Measurements from ENCODE around the gene C9orf78.
"Not testable (repeated sequence)": the region's sequence is repeated elsewhere in the genome, so short reads cannot be mapped to it uniquely, and the experiment has no call there.

Gene C9orf78

GRCh38 chr9:129809346-129809745 is 25.7 kb downstream of the C9orf78 start:
- no peak for DNase-seq

GRCh38 chr9:129806061-129806460 is 29.0 kb downstream of the C9orf78 start:
- no peak for DNase-seq

DNA sequence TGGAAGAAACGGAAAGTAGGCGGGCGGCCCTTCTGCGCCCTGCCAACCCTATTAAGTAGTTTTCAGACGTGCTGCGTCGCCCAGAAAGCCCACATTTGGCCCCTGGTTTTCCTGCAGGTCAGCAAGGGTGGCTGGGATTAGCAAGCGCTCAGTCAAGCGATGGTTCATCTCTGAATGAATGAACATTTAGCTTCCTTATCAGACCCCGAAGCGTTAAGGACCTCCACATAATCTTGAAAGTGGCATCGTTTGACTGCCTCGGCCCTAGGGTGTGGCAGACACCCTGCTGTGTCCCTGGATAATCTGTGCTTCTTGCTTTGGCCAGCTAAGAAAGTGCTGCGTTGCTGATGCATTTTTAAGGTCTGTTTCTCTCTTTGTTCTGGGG is 31.4 kb downstream of the C9orf78 start:
- no peak for DNase-seq

DNA sequence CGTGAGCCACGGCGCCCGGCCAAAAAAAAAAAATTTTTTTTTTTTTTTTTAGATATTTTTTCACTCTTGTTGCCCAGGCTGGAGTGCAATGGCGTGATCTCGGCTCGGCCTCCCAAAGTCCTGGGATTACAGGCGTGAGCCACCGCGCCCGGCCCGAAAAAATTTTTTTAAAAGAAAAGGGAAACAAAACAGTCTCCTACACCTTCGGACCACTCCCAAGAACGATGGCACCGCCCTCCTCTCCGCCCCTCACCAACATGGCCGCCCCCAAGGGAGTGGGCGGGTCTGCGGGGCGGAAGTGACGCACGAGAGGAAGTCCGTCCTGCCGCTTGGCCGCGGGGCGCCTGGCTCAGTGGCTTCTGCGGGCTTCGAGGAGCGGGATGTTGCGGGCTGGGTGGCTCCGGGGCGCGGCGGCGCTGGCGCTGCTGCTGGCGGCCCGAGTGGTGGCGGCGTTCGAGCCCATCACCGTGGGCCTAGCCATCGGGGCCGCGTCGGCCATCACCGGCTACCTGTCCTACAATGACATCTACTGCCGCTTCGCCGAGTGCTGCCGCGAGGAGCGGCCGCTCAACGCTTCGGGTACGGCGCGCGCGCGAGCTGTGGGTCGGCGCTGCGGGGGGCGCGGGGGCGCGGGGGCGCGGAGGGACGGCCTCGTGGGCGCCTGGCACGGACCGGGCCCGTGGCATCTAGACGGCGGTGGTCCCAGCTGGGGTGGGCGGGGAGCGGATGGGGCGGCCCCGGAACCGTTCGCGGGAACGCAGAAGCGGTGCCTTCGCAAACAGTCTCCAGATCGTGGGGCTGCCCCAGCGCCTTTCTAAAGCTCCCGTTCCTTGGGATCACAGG is 32.0 kb downstream of the C9orf78 start, which contains the start of gene TOR1B:
Gene TOR1B, plus strand, starts transcription at position 352 of the 843 bp plus-strand sequence. Its CDS starts 29 bp downstream, at position 381.
- DNase-seq = peak; percentile 94

DNA sequence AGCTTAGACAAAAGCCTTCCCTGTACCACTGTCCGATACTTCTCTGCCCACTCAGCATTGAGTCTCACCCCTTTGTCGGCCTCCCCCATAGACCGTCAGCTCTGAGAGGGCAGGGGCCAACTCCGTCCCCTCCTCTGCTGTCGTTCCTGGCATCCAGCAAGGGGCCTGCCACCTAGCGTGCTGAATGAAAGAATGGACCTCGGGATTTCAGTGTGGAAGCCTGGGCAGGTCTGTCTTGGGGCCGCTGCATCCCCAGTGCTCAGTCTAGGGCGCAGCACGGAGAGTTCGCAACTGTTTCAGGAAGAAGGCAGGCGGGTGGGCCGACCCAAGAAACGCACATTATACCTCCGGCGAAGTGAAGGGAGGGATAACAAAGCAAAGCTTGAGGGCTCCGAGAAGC is 33.6 kb downstream of the C9orf78 start:
- no peak for DNase-seq

GRCh38 chr9:129798973-129799372 is 36.1 kb downstream of the C9orf78 start:
- DNase-seq = no peak

DNA sequence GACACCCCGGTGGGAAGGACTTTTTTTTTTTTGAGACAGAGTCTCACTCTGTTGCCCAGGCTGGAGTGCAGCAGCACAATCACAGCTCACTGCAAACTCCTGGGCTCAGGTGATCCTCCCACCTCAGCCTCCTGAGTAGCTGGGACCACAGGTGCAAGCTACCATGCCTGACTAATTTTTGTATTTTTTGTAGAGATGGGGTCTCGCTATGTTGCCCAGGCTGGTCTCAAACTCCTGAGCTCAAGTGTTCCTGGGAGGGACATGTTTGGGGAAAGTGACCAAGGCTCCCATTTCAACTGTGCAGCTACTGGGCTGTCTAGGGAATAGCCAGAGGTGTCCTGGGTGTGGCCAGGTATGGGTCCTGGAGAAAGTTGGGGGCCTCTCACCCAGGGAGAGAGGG is 39.0 kb downstream of the C9orf78 start:
- DNase-seq = not testable (repeated sequence)

- DNase-seq = no peak
These were observed 40.5 kb downstream of the C9orf78 start for GRCh38 chr9:129794549-129794948.

DNA sequence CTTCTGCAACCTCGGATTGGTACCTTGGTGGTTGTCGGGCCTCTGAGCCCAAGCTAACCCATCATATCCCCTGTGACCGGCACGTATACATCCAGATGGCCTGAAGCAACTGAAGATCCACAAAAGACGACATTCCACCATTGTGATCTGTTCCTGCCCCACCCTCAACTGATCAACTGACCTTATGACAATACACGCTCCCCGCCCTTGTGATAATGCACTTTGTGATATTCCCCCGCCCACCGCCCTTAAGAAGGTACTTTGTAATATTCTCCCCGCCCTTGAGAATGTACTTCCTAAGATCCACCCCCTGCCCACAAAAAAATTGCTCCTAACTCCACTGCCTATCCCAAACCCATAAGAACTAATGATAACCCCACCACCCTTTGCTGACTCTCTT is 48.6 kb downstream of the C9orf78 start:
- no peak for DNase-seq

GRCh38 chr9:129785866-129786265 is 49.2 kb downstream of the C9orf78 start:
- DNase-seq = no peak

DNA sequence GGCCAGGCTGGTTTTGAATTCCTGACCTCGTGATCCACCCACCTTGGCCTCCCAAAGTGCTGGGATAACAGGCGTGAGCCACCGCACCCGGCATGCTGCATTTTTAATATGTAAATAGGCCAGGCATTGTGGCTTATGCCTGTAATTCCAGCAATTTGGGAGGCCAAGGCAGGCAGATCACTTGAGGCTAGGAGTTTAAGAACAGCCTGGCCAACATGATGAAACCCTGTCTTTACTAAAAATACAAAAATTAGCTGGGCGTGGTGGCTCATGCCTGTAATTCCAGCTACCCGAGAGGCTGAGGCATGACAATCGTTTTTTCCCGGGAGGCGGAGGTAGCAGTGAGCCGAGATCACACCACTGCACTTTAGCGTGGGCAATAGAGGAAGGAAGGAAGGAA is 50.1 kb downstream of the C9orf78 start:
- not testable (repeated sequence) for DNase-seq

DNA sequence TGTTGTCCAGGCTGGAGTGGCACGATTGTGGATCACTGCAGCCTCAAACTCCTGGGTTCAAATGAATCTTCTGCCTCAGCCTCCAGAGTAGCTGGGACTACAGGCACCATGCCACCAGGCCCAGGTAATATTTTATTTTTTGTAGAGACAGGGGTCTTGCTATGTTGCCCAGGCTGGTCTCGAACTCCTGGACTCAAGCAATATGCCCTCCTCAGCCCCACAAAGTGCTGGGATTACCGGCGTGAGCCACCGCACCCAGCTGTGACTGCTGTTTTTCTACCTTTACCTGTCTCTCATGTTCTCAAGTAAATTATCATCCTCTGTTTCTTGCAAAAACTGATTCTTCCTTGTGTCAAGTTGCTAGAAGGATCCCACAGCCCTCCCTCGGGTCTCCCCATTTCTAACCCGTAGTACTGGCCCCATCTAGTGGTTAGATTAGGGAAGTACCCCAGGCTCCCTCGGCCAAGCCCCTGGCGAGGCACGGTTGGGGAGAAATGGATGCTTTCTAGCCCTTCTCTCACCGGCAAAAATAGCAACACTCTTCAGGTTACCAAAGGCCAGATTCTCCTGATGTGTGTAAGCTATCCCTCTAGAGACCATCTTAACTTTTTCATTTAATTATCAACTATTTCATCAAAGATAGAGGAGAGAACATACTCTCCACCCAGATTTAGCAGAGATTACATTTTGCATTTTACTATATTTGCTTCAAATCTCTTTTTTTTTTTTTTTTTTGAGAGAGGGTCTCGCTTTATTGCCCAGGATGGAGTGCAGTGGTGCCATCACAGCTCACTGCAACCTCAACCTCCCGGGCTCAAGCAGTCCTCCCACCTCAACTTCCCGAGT is 51.3 kb downstream of the C9orf78 start:
- DNase-seq = peak; percentile 83

DNA sequence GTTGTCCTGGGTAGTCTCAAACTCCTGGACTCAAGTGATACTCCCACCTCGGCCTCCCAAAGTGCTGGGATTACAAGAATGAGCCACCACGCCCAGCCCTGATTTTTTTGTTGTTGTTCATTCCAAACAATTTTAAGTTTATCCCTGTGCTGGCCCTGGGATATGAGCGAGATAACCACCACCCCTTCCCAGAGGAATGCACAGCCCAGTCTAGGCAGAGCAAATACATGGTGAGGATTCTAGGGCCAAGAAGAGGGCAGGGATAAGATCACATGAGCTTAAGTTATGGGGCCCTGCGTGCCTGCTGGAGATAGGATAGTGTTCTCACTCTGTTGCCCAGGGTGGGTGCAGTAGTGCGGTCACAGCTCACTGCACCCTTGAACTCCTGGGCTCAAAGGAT is 53.1 kb downstream of the C9orf78 start:
- DNase-seq = no peak

- DNase-seq = no peak
These were observed 53.9 kb downstream of the C9orf78 start for GRCh38 chr9:129781131-129781530.

DNA sequence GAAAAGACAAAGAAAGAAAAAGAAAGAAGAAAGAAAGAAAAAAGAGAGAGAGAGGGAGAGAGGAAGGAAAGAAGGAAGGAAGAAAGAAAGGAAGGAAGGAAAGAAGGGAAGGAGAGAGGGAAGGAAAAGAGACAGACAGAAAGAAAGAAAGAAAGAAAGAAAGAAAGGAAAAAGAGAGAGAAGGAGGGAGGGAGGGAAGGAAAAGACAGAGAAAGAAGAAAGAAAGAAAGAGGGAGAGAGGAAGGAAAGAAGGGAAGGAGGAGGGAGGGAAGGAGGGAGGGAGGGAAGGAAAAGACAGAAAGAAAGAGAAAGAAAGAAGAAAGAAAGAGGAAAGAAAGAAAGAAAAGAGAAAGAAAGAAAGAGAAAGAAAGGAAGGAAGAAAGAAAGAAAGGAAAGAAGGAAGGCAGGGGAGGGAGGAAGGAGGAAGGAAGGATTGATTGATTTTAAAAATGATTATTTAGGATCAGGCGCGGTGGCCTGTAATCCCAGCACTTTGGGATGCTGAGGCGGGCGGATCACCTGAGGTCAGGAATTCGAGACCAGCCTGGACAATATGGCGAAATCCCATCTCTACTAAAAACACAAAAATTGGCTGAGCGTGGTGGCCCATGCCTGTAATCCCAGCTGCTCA is 55.4 kb downstream of the C9orf78 start:
- DNase-seq = no peak

GRCh38 chr9:129778469-129778868 is 56.6 kb downstream of the C9orf78 start:
- DNase-seq = no peak

DNA sequence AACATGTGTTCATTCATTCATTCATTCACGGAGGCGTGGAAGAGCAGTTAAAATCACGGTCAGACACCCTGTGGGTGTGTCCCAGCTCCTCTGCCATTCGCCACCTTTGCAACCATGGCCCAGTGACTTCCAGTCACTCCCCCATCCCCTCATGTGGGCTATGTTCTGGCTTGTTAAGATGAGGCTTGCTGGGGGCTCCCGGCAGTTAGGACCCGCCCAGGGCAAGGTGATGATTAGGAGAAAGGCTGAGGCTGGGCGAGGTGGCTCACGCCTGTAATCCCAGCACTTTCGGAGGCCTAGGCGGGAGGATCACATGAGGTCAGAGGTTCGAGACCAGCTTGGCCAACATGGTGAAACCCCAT is 57.3 kb downstream of the C9orf78 start:
- DNase-seq = no peak
